IPS-18c (cell line): ENCODE data around the gene GLDN.
"Not testable (repeated sequence)": the region's sequence is repeated elsewhere in the genome, so short reads cannot be mapped to it uniquely, and the experiment has no call there.

ENCODE experiments used
- H3K4me3 ChIP-seq: 2 replicates; pipeline ENCODE4 v1.7.0; 2013; ENCODE audit warnings: low read depth, mild to moderate bottlenecking, low read length, moderate library complexity; ENCODE audit not compliant: insufficient read depth
- H3K9me3 ChIP-seq: one replicate; pipeline ENCODE4 v1.6.1; 2013; ENCODE audit warnings: mild to moderate bottlenecking, low read length, moderate library complexity; ENCODE audit not compliant: control insufficient read depth, insufficient read depth

GLDN gene

DNA sequence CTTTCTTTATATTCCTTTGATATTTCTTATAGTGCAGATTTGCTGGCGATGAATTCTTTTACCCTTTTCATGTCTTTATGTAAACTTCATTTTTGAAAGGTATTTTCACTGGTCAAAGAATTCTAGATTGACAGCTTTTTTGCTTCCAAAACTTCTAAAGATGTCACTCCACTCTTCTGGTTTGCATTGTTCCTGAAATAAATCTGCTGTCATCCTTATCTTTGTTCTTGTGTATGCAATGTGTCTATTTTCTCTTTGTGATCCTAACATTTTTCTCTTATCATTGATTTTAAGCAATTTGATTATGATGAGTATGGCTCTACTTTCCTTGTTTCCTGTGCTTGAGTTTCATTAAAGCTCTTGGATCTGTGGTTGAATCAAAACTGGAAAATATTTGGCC lies 103.4 kb downstream of the GLDN start:
- H3K9me3 ChIP-seq: no peaks in the 10 kb centered on the region
- no peak overlapping the region for H3K4me3 ChIP-seq

GRCh38 chr15:51446029-51446744 lies 104.7 kb downstream of the GLDN start:
- not testable (repeated sequence) for H3K9me3 ChIP-seq, H3K4me3 ChIP-seq

DNA sequence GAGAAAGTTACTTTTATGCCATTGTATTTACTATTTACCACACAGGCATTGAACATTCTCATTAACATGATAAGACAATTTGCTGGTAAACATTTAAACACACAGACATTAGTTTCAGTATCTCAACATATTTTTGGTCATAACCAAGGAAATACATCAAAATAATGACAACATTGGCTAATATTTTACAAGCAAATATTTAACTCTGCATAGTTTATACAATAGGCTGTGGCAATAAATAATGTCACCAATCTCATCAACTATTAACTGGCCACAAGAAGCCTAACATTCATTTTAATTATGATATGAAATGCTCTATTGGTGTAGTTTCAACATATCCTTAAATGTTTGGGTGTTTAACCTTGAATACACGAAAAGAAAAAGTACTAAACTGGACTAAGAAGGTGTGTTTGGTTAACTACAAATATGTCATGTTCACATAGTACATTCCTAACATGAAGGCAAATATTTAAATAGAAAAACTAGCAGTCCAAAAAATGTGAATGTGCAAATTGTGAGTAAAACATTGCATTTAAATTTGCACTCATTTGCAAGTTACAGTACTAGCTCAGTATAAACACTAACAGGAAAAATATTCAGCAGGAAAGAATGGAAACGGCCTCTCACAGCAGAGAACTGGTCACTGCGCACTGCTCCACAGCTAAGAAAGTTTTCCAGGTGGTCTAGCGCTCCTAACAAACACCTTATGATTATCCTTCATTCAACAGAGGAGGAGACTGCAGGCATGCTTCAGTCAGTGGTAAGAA lies 106.6 kb downstream of the GLDN start:
- Histone ChIP-seq H3K9me3 (no peaks in the 10 kb centered on the region), H3K4me3 (no peak overlapping the region)

DNA sequence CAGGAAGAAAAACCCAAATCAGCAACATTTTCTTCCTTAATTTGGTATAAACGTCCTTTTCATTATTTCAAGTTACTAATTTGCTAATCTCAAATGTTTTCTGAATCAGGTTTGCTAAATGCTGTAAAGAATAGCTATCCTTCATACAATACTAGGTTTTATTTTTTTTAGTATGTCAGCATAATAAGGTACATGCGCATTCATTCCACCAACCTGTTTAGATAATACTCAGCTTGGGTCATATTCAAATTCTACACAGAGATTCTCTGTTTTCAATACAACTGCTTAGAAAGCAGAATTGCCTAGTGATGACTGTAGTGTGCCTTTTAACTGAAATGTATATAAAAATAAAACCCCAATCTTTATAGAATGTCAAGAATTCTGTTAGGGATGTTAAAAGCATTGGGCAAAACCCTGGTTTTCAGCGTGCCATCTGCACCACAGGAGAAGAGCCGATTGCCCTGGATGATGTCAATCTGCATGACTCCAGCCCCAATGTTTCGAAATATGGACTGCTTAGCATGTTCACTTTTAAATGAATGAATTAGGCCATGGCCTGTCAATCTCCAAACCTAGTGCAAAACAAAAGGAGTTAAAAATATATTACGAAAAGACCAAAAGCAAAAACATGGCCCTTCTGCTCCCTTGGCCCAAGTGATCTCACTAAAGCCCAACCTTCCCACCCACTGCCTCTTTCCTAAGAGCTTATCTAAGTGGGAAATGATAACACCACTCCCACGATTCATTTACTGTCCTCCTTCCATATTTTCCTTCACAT lies 107.4 kb downstream of the GLDN start:
- no peak overlapping the region for H3K4me3 ChIP-seq
- no peaks in the 10 kb centered on the region for H3K9me3 ChIP-seq

- Histone ChIP-seq H3K4me3 (no peak overlapping the region), H3K9me3 (no peaks in the 10 kb centered on the region)
Measured at GRCh38 chr15:51450001-51450400, 108.5 kb downstream of the GLDN start.
